B cell (primary cell): ENCODE results near the gene SPATA2L. TPM values are rescaled to one million over a fixed set of nuclear protein-coding genes. Genes with fewer than 3 reads are reported as not detected.

Experiments
- ATAC-seq: fragments of 200-7000 bp; cut with Tn5 transposase; one replicate; pipeline ENCODE4 v1.10.0; 2021; ENCODE audit warnings: low read depth, mild to moderate bottlenecking, moderate number of reproducible peaks, moderate library complexity
- CTCF ChIA-PET: fragments of 350-600 bp; sonication (Branson Sonifier 250); formaldehyde crosslinking; loops from one replicate; lab custom pipeline; 2021; ENCODE audit warnings: antibody characterized with exemption, inconsistent platforms; lab: Charles Lee
- POLR2A ChIA-PET: fragments of 350-600 bp; sonication (Branson Sonifier 250); formaldehyde crosslinking; loops from one replicate; lab custom pipeline; 2021; ENCODE audit warnings: antibody characterized with exemption; lab: Charles Lee
- DNase-seq: peaks from one replicate; pipeline ENCODE4 v3.0.0; 2013
- H2AFZ ChIP-seq: 2 replicates; pipeline ENCODE4 v1.6.1; 2012; ENCODE audit warnings: mild to moderate bottlenecking, low read depth, low read length; ENCODE audit not compliant: insufficient read depth, poor library complexity, severe bottlenecking
- H3K27ac ChIP-seq, 2 donors: 1 replicate in 1 of 2; 2 replicates in 1 of 2; pipeline ENCODE4 v1.5.1; 2012 to 2013; ENCODE audit warnings: low read length in 2 of 2, mild to moderate bottlenecking in 2 of 2, moderate library complexity in 1 of 2
- H3K27me3 ChIP-seq, 4 experiments: fragments of 200-600 bp in 1 of 4; sonication (generic) in 1 of 4; replicated peaks in 1 of 4; 1 replicate in 2 of 4; 2 replicates in 2 of 4; pipeline versions ENCODE4 v1.6.1 to v1.7.0; 2013 to 2016; ENCODE audit warnings: low read length in 3 of 4, mild to moderate bottlenecking in 2 of 4, mixed read lengths in 1 of 4, moderate library complexity in 1 of 4; ENCODE audit not compliant: insufficient read depth in 4 of 4, control insufficient read depth in 3 of 4; ENCODE audit errors: control extremely low read depth in 1 of 4
- H3K36me3 ChIP-seq, 2 experiments: replicated peaks in 1 of 2; 1 replicate in 1 of 2; 2 replicates in 1 of 2; pipeline versions ENCODE4 v1.6.1 to v1.7.1; 2013; ENCODE audit warnings: low read length in 1 of 2; ENCODE audit not compliant: insufficient read depth in 2 of 2, control insufficient read depth in 1 of 2; ENCODE audit errors: control extremely low read depth in 1 of 2, extremely low read depth in 1 of 2
- H3K4me1 ChIP-seq, 2 donors: fragments of 200-600 bp in 1 of 2; sonication (generic) in 1 of 2; 1 replicate in 1 of 2; 2 replicates in 1 of 2; pipeline versions ENCODE4 v1.5.1 to v1.6.1; 2013 to 2017; ENCODE audit warnings: low read length in 2 of 2; ENCODE audit not compliant: control insufficient read depth in 2 of 2, insufficient read depth in 2 of 2
- H3K4me2 ChIP-seq: replicated peaks from 2 replicates; pipeline ENCODE3; 2012; ENCODE audit warnings: mild to moderate bottlenecking, low read depth, low read length; ENCODE audit not compliant: poor library complexity, severe bottlenecking
- H3K4me3 ChIP-seq, 5 experiments: fragments of 200-600 bp in 1 of 5; sonication (generic) in 1 of 5; 1 replicate in 3 of 5; 2 replicates in 2 of 5; pipeline versions ENCODE4 v1.5.1 to v1.7.0; 2011 to 2016; ENCODE audit warnings: low read length in 4 of 5, mild to moderate bottlenecking in 4 of 5, low read depth in 2 of 5, control low read depth in 1 of 5, moderate library complexity in 1 of 5; ENCODE audit not compliant: insufficient read depth in 1 of 5; ENCODE audit errors: control extremely low read depth in 1 of 5, extremely low read depth in 1 of 5
- H3K79me2 ChIP-seq: fragments of 200-600 bp; sonication (generic); one replicate; pipeline ENCODE4 v1.6.0; 2016; ENCODE audit warnings: low read length; ENCODE audit not compliant: control insufficient read depth, insufficient read depth
- H3K9ac ChIP-seq: fragments of 200-600 bp; sonication (generic); 2 replicates; pipeline ENCODE4 v1.6.1; 2017; ENCODE audit warnings: mild to moderate bottlenecking, low read length, moderate library complexity
- H3K9me3 ChIP-seq, 3 donors: one replicate each; pipeline versions ENCODE4 v1.6.1 to v1.7.1; 2013; ENCODE audit warnings: low read length in 2 of 3; ENCODE audit not compliant: control insufficient read depth in 2 of 3, insufficient read depth in 1 of 3; ENCODE audit errors: control extremely low read depth in 1 of 3
- H4K20me1 ChIP-seq: 2 replicates; pipeline ENCODE4 v1.6.0; 2012; ENCODE audit warnings: mild to moderate bottlenecking, low read length; ENCODE audit not compliant: insufficient read depth, control insufficient read depth, poor library complexity, severe bottlenecking
- H3K27ac Mint-ChIP-seq: one replicate; pipeline ENCODE4 v1.8.0; 2021; ENCODE audit warnings: mixed read lengths
- H3K27me3 Mint-ChIP-seq: one replicate; pipeline ENCODE4 v1.8.0; 2021; ENCODE audit warnings: mixed read lengths
- H3K4me1 Mint-ChIP-seq: one replicate; pipeline ENCODE4 v1.8.0; 2021; ENCODE audit warnings: mixed read lengths
- H3K4me3 Mint-ChIP-seq: one replicate; pipeline ENCODE4 v1.8.0; 2021; ENCODE audit warnings: mixed read lengths
- H3K9me3 Mint-ChIP-seq: one replicate; pipeline ENCODE4 v1.8.0; 2022; ENCODE audit warnings: mixed read lengths; ENCODE audit not compliant: insufficient read depth
- CTCF ChIP-seq: fragments of 200-600 bp; IDR thresholded peaks from one replicate; pipeline ENCODE4 v1.8.0; 2022; ENCODE audit warnings: antibody characterized with exemption, mild to moderate bottlenecking
- EZH2 ChIP-seq: IDR thresholded peaks from 2 replicates; pipeline ENCODE4 v1.6.1; 2012; ENCODE audit warnings: borderline replicate concordance, low read depth, mild to moderate bottlenecking, moderate library complexity, low read length; ENCODE audit not compliant: insufficient read depth, poor library complexity, severe bottlenecking
- WGBS: methylation state at CpG from one replicate; pipeline ENCODE4 v1.1.5; 2013; ENCODE audit warnings: missing lambda C conversion rate; ENCODE audit not compliant: insufficient coverage; 5-methylcytosine and 5-hydroxymethylcytosine counted together
- intact Hi-C: fragments of 100-400 bp; cut with micrococcal nuclease; formaldehyde crosslinking; loops from one replicate; pipeline ENCODE4 v1.10.0; 2022
- polyA plus RNA-seq: library from polyadenylated mRNA; depleted of rRNA; stranded (reverse); fragments of >200 nt; gene quantifications from 2 replicates; pipeline ENCODE4 v1.2.3, GENCODE V29; 2012
- total RNA-seq, 2 donors: library from RNA; stranded (reverse); fragments of 120-200 nt in 1 of 2; gene quantifications; 1 replicate in 1 of 2; 2 replicates in 1 of 2; pipeline versions ENCODE4 v1.2.3 to v1.2.4, GENCODE V29; 2013 to 2022

SPATA2L gene
- total and polyA plus RNA-seq, 2 donors (not counting 1 experiment from before 2014, with no cell fraction given): 16.4 to 32.1 TPM

- DNase-seq (no peak), ATAC-seq (no peak)
- no peaks in the 10 kb centered on the region for H3K36me3 ChIP-seq
- ChIA-PET CTCF (interaction anchor here (0.9 kb wide), 1 partner anchor 11 kb away, joined by 4 read pairs; no protein-coding TSS in a partner anchor), POLR2A (interaction anchor here (0.7 kb wide), 1 partner anchor 1143 kb away, joined by 3 read pairs; no protein-coding TSS in a partner anchor)
- no peak overlapping the region for H2AFZ ChIP-seq
- Mint-ChIP-seq H3K9me3 (no peaks in the 10 kb centered on the region), H3K4me1 (peaks cover 13% of the 10 kb centered on the region), H3K27me3 (no peaks in the 10 kb centered on the region), H3K4me3 (no peak overlapping the region), H3K27ac (no peak overlapping the region)
- H3K27ac ChIP-seq: no peak overlapping the region
- H4K20me1 ChIP-seq: peaks cover 14% of the 10 kb centered on the region
- 93% methylated on average over 22 of the region's 29 CpGs for WGBS
- H3K4me2 ChIP-seq: no peak overlapping the region
- TF ChIP-seq CTCF (no peak), EZH2 (no peak)
- no peak overlapping the region for H3K4me3 ChIP-seq
- H3K27me3 ChIP-seq: no peaks in the 10 kb centered on the region
- no peak overlapping the region for H3K9ac ChIP-seq
- H3K4me1 ChIP-seq: peaks cover 13 to 16% of the 10 kb centered on the region in 2 donors
- intact Hi-C loops: no loop called here
- peaks cover 18% of the 10 kb centered on the region for H3K79me2 ChIP-seq
- peaks cover 0 to 3% (median 0%) of the 10 kb centered on the region in 3 donors for H3K9me3 ChIP-seq
These were observed 15.6 kb upstream of the SPATA2L start for GRCh38 chr16:89716916-89717687.

DNA sequence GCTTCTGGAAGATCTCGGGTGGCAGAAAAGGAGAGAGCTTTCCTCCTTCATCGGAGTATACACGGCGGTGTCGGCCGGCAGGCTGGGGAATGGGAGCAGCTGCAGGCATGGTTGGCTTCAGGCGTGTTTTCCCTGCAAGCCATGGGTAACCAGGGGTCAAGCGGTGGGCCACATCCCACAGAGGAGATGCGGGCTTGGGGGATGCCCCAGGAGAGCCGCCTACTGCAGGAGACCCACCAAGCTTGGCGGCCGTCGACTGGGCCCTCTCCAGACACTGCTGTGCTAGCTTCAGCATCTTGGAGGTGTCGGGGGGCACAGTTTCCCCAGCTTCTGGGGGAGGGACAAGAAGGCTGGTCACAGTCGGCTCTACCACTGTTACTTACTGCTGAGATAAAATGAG lies 15.0 kb upstream of the SPATA2L start:
- no peak for ATAC-seq
- Histone ChIP-seq H3K9ac (no peak overlapping the region), H3K79me2 (peaks cover 18% of the 10 kb centered on the region), H4K20me1 (peaks cover 13% of the 10 kb centered on the region), H2AFZ (no peak overlapping the region), H3K4me1 (peaks cover 15 to 21% of the 10 kb centered on the region in 2 donors), H3K4me2 (no peak overlapping the region), H3K27ac (no peak overlapping the region), H3K27me3 (no peaks in the 10 kb centered on the region), H3K36me3 (no peaks in the 10 kb centered on the region), H3K4me3 (no peak overlapping the region), H3K9me3 (peaks cover 0 to 3% (median 0%) of the 10 kb centered on the region in 3 donors)
- no peak for DNase-seq
- Mint-ChIP-seq H3K4me3 (no peak overlapping the region), H3K27ac (no peak overlapping the region), H3K4me1 (peaks cover 13% of the 10 kb centered on the region), H3K9me3 (no peaks in the 10 kb centered on the region), H3K27me3 (no peaks in the 10 kb centered on the region)
- intact Hi-C loops: no loop called here
- POLR2A ChIA-PET: no interaction called here
- CTCF ChIA-PET: interaction anchor here (0.5 to 3.1 kb wide), 4 partner anchors 9 to 77 kb away, joined by 3 to 16 read pairs (median 4); no protein-coding TSS in a partner anchor
- WGBS: 88% methylated on average over 13 of the region's 15 CpGs
- TF ChIP-seq EZH2: no peak
- TF ChIP-seq CTCF: no peak
